Measurements from ENCODE around the gene CDC6. TPM values are rescaled to one million over a fixed set of nuclear protein-coding genes. Genes with fewer than 3 reads are reported as not detected.

The CDC6 gene
- total RNA-seq, 2 donors from 2014 or later, result 0.66 to 0.78 TPM

- DNase-seq (peak; percentile 87 to 99 (median 94)), ATAC-seq (peak; percentile 50)
- peak overlapping the region; percentile 22 to 89 (median 73) for H3K27ac ChIP-seq
- H3K27me3 ChIP-seq, result no peaks in the 10 kb centered on the region
- intact Hi-C loops (cut with DNase I), result no loop called here
- 37 to 63% methylated on average over 1 to 3 of the region's 3 CpGs for WGBS, 2 donors
- H3K9me3 ChIP-seq, result no peaks in the 10 kb centered on the region
- H3K4me3 ChIP-seq, result no peak overlapping the region
- peaks cover 92% of the 10 kb centered on the region for H3K4me1 ChIP-seq
- H3K36me3 ChIP-seq (replicated peaks in 1 of 2; ENCODE audit: insufficient read depth in 1 of 2, low read depth in 2 of 2), result no peaks in the 10 kb centered on the region
- TF ChIP-seq, protein P1, sequence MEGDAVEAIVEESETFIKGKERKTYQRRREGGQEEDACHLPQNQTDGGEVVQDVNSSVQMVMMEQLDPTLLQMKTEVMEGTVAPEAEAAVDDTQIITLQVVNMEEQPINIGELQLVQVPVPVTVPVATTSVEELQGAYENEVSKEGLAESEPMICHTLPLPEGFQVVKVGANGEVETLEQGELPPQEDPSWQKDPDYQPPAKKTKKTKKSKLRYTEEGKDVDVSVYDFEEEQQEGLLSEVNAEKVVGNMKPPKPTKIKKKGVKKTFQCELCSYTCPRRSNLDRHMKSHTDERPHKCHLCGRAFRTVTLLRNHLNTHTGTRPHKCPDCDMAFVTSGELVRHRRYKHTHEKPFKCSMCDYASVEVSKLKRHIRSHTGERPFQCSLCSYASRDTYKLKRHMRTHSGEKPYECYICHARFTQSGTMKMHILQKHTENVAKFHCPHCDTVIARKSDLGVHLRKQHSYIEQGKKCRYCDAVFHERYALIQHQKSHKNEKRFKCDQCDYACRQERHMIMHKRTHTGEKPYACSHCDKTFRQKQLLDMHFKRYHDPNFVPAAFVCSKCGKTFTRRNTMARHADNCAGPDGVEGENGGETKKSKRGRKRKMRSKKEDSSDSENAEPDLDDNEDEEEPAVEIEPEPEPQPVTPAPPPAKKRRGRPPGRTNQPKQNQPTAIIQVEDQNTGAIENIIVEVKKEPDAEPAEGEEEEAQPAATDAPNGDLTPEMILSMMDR (IDR thresholded peaks at IDR 0.05), result peak in 2 of 7 experiments; percentile 9 to 12
- peak in 1 of 3 donors; percentile 17 for TF ChIP-seq POLR2A (IDR thresholded peaks at IDR 0.05)
These were observed 26.9 kb downstream of the CDC6 start for GRCh38 chr17:40314584-40314956.

DNA sequence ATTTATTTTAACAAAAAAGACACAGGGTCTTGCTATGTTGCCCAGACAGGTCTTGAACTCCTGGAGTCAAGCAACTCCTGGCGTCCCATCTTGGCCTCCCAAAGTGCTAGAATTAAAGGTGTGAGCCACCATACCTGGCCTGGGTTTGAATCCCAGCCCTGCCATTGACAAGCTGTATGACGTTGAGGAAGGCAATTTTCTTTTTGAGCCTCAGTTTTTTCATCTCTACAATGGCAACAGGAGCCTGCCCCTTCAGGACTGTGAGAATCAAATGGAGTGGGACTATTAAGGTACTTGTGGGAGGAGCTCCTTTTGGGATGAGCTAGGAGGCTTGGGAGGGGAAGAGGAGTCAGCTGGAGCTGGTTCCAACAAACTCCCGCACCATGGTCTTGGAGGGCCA, 27.5 kb downstream of the CDC6 start:
- Histone ChIP-seq H3K36me3 (replicated peaks in 1 of 2; ENCODE audit: insufficient read depth in 1 of 2, low read depth in 2 of 2) (no peaks in the 10 kb centered on the region), H3K4me3 (no peak overlapping the region), H3K27ac (peak overlapping the region in 3 of 4 donors; percentile 68 to 89 (median 82)), H3K9me3 (no peaks in the 10 kb centered on the region), H3K27me3 (no peaks in the 10 kb centered on the region), H3K4me1 (peaks cover 92% of the 10 kb centered on the region)
- WGBS, 2 donors, result 91 to 97% methylated on average over 3 of the region's 3 CpGs
- intact Hi-C loops (cut with DNase I), result no loop called here
- no peak for ATAC-seq
- no peak for TF ChIP-seq POLR2A (IDR thresholded peaks at IDR 0.05)
- TF ChIP-seq, protein P1 (IDR thresholded peaks at IDR 0.05), result no peak
- DNase-seq, result no peak

DNA sequence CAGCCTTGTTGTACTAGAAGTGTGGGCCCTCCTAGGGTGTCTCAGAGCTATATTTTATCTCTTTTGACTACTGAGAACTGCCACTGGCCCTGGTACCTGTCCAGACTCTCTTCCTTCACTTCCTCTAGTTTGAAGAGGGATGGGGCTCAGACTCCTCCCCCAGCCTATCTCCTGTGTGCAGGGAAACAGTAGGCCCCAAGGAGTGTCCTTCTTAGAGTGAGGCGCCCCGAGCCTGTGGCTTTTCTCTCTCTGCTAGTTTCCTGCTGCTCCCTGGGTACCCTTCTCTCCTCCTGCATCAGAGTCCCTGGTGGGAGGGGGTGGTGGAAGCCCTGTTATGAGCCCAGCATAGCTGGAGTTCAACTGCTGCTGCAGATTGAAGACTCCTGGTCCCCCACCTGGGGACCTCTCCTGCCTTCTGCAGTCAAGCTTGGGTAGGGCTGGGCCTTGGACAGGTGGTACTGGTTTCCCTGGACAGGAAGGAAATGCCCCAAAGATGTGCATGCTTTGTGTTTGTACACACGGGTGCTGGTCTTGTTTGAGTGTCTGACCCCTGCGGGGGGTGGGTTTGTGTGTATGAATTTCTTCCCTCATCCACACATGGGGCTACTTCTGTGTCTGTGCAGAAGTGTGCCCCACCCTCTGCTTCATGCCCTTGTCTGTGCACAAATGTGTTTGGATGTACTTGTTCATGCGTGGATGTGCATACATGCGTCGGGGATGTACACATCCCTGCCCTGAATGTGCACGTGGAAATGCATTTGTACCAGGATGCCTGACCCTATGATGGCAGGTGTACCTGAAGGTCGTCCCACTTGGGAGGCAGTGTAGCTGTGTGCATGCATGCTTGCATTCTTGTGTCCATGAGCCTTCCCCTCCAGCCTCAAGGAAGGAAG, 28.2 kb downstream of the CDC6 start:
- no peak for DNase-seq
- no peak for ATAC-seq
- Histone ChIP-seq H3K27ac (peak overlapping the region; percentile 68 to 89 (median 77)), H3K36me3 (replicated peaks in 1 of 2; ENCODE audit: insufficient read depth in 1 of 2, low read depth in 2 of 2) (no peaks in the 10 kb centered on the region), H3K4me3 (no peak overlapping the region), H3K27me3 (no peaks in the 10 kb centered on the region), H3K9me3 (no peaks in the 10 kb centered on the region), H3K4me1 (peaks cover 93% of the 10 kb centered on the region)
- TF ChIP-seq, protein P1 (IDR thresholded peaks at IDR 0.05), result no peak
- TF ChIP-seq POLR2A (IDR thresholded peaks at IDR 0.05), result no peak
- intact Hi-C loops (cut with DNase I), result no loop called here
- WGBS, 2 donors, result 46 to 51% methylated on average over 9 of the region's 9 CpGs

DNA sequence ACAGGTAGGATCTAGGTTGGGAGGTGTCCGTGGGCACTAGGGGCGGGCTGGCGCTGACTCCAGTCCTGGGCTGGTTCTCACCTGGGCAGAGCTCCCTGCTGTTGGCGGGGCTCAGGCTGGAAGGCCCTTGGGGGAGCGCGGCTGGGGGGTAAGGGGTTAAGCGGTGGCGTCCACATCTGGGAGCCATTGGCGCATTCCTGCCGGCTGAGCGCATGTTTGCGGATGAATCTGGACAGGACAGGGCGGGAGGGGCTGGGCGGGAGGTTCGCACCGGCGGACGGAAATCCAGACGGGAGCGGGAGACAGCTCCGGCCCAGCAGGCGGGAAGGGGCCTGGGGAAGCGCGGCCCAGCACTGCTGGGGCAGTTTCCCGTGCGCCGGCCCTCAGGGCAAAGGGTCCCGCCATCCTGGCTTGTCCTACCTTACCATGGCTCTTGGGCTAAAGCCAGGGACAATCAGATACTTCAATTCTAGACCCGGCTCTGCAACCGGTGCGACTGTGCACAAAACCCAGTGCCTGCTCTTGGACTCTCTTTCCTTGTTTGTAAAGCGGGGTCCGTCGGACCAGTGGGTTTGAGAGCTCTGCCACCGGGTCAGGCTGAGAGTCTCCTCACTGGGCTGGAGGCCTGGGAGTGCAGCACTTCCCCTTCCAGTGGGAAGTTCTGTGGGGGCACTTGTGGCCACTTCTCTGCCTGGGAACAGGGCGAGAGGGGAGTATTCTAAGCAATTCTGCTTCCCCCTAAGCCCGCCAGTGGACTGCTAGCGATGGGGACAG, 29.1 kb downstream of the CDC6 start:
- peak; percentile 62 to 75 (median 66) for DNase-seq
- ATAC-seq, result peak; percentile 43
- peak; percentile 29 to 68 (median 56) for TF ChIP-seq POLR2A (IDR thresholded peaks at IDR 0.05)
- TF ChIP-seq, protein P1 (IDR thresholded peaks at IDR 0.05), result peak in 1 of 7 experiments; percentile 6
- WGBS, 2 donors, result 25% methylated on average over 13 to 36 of the region's 38 CpGs
- Histone ChIP-seq H3K4me1 (peaks cover 92% of the 10 kb centered on the region), H3K27ac (peak overlapping the region; percentile 68 to 89 (median 77)), H3K4me3 (no peak overlapping the region), H3K9me3 (no peaks in the 10 kb centered on the region), H3K27me3 (no peaks in the 10 kb centered on the region), H3K36me3 (replicated peaks in 1 of 2; ENCODE audit: insufficient read depth in 1 of 2, low read depth in 2 of 2) (no peaks in the 10 kb centered on the region)
- intact Hi-C loops (cut with DNase I), result no loop called here
